NCI-H1436 (cell line): Measurements from ENCODE around the gene GPC4.
"Not testable (repeated sequence)": the region's sequence is repeated elsewhere in the genome, so short reads cannot be mapped to it uniquely, and the experiment has no call there.

Experiments used
- DNase-seq: peaks from one replicate; lab custom pipeline; 2025; lab: John Stamatoyannopoulos, UW

Gene GPC4

DNA sequence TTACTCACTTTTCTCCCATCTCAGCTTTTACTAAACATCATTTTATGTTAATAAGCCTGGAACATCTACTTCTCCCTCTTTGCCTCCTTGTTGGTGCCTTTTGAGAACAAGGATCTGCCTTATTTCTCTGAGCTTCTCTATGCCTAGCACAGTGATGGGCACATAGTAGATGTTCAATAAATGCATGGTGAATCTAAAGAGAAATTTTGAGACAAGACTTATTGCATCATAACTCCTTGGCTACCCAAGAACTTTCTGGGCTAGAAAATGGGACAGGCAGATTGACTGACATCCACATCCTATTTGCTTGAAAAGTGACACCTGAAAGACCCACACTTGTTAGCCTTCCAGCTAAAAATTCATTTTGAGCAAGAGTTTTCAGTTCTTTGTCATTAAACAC is 109.9 kb downstream of the GPC4 start:
- DNase-seq: no peak

DNA sequence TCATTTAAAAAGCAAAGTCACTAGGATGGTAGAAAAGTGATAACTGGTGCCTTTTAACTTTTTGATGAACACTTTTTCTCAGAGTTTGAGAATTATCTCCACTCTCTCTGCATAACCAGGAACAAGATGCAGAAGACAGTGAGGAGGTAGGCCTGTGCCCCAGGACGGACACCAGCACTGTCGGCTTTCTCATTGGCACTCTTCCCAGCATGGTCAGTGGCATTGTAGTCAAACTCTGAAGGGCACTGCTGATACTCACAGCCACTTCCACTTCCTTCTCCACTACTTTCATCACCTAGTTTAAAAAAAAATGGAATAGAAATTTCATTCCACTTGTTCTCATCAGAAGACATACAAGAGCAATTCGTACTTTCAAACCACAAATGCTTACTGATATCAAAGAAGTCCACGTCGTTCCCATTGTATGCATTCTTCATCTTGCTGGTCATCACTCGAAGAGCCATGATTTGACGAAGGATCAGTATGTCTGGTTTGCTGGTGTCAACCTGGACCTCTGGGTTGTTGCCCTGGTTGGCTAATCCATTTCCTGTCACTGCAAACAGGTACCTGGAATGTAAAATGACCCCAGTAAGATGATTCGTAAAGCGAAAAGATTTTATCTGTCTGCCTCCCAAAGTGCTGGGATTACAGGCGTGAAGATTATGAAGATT is 112.4 kb downstream of the GPC4 start:
- no peak for DNase-seq

DNA sequence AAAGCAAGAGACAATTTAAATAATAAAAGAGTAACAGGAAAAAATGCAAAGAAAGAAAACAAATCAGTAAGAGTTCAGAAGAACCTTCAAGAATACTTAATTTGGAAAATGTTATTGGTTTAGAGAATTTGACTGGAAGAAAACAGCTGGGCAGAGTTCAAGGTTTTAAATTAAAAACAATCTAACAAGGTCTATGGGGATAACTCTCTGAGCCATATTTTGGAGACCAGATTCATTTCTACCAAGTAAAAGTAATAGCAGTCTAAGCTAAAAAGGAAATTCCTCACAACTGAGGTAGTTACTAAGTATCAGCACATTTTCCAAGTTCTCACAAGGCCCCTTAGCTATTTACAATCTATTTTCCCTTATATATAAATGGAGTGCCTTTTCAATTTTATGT is 114.7 kb downstream of the GPC4 start:
- no peak for DNase-seq

DNA sequence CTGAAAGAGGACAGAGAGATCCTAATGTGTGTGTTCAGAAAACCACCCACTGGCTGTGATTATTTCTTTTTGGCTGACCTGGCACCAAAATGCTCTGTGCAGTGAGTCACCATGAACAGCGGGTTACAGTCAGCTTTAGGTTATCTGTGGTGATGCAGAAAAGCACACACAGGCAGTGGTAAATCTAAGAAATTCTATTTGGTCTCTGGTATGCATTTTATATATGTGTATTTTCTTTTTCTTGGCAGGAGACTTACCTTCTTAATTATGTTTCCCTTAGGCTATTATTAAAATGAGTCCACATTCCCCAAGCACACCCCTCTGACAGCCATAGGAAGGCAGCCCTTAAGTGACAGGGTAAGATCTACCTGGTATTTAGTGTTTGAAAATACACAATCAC is 118.0 kb downstream of the GPC4 start:
- DNase-seq: no peak

DNA sequence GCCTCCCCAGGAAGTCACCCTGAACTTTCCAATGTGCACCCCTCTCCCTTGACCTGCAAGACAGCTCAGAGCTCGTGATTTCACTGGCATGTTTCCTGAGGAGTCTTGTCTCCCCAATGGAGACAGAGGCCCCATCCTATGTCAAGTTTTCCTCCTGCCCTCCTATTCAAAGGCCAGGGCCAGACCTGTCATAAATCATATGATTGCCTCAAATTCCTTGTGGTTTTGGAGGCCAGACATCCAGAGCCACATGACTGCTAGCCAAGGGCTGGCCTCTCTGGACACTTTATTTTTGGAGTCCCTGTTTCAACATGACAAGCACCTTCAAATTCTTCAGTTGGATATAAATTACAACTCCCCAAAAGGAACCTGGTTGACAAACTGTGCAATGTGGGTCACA is 121.2 kb downstream of the GPC4 start:
- DNase-seq: no peak

DNA sequence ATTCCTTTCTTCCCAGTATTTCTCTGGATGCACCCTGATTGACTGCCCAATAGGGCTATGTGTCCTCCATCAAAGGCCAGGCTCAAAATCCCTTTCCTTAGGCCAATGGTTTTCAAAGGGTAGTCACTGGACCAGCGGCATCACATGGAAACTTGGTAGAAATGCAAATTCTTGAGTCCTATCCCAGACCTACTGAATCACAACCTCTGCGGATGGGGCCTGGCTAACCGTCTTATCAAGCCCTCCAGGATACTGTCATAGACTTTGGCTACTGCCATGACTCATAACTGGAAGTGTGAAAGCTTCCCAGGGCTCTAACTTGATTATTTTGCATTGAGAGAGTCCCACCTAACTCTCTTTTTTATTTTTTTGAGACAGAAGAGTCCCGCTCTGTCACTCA is 125.2 kb downstream of the GPC4 start:
- no peak for DNase-seq

DNA sequence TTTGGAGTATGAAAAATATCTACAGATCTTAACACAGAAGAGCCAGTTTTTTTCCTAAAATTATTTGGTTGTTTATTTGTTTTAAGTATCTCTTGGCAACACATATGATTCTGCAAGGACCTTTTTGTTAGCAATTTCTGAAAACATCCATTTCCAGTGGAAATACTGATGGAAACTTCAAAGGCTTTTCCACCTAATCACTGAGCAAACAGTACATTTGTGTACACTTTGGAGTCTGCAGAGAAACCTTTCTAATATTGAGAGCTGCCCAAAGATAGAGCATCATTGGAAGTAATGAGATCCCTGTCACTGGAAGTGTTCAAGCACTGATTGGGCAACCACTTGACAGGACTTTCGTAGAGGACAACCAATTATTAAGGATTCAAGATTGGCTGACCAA is 127.4 kb downstream of the GPC4 start:
- no peak for DNase-seq

DNA sequence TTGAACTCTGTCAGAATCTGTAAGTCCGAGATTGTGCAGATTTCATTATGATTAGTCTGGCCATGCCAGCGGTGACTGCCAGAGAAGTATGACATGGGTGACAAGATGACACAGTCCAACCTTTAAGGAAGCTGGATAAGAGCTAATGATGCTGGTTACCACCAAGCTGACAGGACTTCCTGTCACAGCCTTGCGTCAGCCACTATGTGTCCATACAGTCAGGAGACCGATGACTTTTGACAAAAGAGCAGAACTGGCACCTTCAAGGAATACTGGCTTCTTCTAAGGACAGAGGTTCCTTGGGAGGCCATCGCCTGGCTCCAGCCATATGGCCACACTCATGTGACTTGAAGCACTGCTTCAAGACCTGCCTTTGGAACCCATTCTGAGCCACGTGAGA is 129.9 kb downstream of the GPC4 start:
- DNase-seq: no peak

DNA sequence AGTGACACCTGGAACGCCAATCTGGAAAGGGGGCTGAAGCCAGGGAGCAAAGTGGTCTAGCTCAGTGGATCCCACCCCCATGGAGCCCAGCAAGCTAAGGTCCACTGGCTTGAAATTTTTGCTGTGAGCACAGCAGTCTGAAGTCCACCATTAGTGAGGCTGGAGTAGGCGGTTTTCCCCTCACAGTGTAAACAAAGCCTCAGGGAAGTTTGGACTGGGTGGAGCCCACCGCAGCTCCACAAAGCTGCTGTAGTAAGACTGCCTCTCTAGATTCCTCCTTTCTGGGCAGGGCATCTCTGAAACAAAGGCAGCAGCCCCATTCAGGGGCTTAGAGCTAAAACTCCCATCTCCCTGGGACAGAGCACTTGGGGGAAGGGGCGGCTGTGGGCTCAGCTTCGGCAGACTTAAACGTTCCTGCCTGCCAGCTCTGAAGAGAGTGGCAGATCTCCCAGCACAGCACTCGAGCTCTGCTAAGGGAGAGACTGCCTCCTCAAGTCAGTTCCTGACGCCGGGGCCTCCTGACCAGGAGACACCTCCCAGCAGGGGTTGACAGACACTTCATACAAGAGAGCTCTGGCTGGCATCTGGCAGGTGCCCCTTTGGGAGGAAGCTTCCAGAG is 136.1 kb downstream of the GPC4 start:
- DNase-seq: not testable (repeated sequence)

DNA sequence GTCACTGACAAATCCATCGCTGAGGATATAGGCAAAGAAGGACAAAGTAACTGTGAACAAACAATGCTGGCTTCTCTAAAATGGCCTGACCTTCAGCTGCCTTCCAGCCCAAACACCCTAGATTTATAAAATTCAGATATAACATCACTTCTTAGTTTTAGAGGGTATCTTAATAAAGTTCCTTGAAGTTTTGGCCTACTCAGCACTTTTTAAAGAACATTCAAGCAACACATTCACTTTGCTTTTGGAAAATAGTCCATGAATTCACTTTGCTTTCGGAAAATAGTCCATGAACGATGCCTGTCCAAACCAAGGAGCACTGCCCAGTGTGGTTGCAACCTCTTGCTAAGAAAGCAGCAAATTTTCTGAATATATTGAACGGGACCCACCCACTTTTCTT is 142.1 kb downstream of the GPC4 start:
- no peak for DNase-seq

DNA sequence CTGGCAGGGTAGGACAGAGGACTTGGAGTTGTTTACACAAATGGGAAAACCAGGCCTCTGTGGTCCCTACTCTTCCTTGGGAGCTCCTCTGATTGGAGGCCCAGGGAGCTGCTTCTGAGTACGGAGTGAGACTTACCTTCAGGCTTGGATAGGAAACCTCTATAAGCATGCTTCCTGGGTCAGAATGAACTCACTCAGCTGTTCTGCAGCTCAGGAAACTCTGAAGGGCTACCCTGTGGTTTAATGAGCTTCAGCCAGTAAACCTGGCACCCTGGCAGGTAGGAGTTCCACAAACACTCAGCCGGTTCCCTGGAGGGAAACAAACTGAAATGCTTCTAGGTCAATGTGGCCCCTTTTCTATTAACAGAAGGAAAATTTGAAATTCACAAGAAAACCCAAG is 146.1 kb downstream of the GPC4 start:
- DNase-seq: no peak

DNA sequence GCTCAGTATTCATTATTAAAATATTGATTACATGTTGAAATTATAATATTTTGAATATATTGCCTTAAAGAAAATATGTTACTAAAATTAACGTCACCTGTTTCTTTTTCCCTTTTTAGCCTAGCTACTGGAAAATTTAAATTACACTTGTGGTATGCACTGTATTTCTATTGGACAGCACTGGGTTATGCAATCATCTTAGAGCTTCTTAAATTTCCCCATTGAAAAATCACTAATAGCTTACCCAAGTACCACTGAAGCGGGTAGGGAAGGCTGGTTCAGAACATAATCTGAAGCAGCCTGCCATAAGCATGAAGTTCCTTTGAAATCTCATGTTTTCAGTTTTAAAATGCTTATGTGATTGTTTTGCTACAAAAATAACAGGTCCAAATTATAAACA is 147.7 kb downstream of the GPC4 start:
- no peak for DNase-seq

DNA sequence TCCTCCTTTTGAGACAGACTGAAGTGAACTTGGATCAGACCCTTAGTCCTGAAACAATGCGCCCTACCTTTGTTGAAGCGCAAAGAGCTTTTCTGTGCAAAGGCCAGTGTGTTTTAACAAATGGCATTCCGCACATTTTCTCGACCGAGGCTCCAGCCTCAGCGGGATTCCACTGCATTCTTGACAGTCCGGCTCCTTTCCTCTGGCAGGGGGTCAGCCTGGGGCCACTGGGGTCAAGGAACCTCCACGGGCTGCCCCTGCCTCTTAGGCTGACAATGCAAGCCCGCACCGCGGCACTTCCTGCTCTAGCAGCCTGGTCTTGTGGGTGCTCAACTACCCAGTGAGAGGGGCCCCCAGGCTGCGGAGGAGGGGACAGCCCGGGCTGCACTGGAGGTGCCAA is 150.0 kb downstream of the GPC4 start:
- DNase-seq: no peak

DNA sequence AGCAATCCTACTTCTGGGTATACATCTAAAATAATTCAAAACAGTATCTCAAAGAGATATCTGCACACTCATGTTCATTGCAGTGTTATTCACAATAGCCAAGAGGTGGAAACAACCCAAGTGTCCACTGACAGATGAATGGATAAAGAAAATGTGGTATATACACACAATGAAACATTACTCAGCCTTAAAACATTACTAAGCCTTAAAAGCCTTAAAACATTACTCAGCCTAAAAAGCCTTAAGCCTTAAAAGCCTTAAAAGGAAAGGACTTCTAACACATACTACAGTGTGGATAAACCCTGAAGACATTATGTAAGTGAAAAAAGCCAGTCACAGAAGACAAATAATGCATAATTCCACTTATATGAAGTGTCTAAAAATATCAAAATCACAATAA is 156.8 kb downstream of the GPC4 start:
- no peak for DNase-seq

DNA sequence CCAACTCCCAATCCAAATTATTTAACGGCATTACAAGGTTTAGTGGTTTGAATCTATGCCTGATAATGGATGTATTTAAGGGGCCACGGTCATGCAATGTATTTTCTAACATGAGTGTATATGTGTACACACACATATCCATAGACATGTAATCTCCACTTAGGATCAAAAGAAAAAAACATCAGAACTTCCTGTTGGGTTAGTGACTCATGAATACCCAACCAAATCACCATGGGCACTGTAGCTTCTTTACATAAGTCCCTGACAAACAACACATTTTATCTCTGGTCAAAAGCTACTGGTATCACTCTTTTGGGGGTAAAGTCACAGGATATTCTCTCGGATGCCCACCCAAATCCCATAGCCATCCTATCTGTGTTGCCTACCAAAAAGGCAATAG is 160.6 kb downstream of the GPC4 start:
- no peak for DNase-seq

DNA sequence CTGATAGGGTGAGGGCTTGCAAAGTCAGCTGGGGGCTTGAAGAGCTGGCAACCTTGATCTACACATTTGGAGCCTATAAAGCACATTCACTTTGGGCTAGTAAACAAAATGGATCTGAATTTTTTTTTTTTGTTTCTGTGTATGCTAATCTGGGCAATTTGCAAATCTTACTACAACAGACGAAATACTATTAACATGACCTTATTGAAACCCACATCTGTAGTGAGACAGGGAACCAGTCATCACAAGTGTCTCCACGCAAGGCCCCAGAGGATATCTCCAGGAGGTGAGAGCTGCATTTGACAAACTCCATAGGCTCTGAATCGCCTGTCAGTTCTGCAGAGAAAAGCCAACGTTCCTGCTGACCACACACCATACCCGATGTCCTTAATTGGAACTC is 164.1 kb downstream of the GPC4 start:
- no peak for DNase-seq

DNA sequence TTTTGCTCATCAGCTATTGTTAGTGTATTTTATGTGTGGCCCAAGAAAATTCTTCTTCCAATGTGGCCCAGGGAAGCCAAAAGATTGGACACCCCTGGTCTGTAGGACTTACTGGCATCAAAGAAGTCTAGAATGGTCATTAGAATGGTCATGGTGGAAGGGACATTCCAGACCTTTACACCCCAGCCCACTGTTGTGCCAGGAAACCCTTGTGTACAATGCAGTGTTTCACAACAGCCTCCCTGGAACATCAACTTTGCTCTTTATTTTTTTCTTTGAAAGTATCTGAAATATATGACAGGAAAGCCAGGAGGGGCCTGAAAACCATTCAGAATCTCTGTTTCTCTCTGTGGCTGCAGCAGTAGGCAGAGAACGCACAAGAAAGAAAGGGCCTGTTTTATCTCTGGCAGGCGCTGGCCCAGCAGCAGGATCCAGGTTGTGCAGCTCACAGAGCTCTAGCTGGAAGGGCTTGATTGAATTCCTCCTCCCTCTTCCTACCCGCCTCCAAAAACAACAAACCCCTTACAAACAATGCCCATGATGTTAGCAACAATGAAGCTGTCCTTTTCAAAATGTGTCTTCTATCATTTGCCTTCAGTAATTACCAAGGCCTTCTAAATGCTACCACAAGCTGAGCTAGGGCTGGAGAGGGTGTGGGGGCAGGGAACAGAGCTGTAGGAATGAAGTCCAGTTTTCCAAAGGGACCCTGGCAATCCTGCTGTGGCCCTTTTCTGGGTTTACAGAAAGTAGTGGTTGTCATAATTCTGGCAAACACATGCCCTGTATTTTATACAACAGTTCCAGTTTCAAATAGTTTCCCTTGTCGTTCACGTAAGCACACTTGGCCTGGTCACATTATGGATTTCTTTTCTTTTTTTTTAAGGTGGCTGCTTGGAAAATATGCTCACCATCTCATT is 164.8 kb downstream of the GPC4 start:
- no peak for DNase-seq
